GM19025 (cell line): ENCODE results near the gene CDH12.
"Not testable (repeated sequence)": the region's sequence is repeated elsewhere in the genome, so short reads cannot be mapped to it uniquely, and the experiment has no call there.

Experiments
- ATAC-seq: cut with Tn5 transposase; IDR thresholded peaks from one replicate; pipeline ENCODE4 v1.9.1; 2021; ENCODE audit warnings: mild to moderate bottlenecking, low read depth, moderate library complexity; ENCODE audit not compliant: unreplicated experiment

Gene CDH12

DNA sequence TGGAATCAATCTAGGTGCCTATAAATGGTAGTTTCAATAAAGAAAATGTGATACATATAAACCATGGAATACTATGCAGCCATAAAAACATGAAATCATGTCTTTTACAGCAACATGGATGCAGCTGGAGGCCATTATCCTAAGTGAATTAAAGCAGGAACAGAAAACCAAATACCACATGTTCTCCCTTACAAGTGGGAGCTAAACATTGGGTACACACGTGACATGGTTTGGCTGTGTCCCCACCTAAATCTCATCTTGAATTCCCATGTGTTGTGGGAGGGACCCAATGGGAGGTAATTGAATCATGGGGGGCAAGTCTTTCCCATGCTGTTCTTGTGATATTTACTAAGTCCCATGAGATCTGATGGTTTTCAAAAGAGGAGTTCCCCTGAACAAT, 78.9 kb downstream of the CDH12 start:
- not testable (repeated sequence) for ATAC-seq

DNA sequence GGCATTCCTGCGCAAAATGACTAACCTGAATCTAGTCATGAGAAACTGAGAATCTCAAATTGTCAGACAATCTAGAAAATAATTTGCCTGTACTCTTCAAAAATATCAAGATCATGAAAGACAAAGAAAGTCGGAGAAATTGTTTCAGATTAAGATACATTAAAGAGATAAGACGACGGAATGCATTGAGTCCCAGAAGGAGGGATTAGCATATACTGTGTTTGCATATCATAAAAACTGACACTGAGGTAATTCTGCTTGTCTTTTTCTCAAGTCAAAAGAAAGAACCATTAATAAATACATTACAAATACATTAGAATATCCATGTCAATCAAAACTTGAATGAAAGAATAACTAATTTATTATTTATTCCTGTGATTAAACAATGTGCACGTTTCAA, 88.4 kb downstream of the CDH12 start:
- no peak for ATAC-seq

DNA sequence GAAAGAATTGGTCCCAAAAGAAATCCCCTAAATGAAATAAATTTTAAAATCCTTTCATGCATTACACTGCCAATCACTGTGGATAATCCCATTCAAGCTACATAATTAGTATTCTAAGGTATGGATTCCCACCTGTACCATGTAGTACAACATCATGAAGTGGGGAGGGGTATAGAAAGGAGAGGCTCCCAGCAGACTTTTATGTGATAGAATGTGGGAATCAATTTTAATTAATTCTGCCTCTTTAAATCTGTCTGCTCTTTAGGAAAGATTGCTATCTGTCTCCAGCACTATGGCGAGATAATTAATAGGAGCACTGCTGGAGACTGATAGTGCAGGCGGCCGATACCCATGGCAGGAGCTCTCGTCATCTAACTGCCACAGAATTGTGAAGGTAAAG, 95.4 kb downstream of the CDH12 start:
- ATAC-seq: no peak

DNA sequence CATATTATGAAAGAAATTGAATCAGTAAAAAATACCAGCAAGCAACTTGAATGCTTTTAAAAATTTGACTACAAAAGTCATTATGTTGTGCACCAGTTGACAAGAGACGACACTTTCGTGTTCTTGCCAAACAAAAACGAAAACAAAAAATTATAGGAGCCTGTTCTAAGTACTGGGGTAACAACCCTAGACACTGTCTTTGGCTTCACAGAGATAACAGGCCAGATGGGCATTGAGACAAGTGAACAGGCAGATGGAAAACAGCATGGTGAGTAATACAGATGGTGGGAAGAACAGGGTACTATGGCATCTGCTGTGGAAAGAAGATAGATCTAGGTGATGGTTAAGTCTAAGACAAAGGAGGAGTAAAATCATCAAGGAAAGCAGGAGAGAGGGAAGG, 99.0 kb downstream of the CDH12 start:
- no peak for ATAC-seq

DNA sequence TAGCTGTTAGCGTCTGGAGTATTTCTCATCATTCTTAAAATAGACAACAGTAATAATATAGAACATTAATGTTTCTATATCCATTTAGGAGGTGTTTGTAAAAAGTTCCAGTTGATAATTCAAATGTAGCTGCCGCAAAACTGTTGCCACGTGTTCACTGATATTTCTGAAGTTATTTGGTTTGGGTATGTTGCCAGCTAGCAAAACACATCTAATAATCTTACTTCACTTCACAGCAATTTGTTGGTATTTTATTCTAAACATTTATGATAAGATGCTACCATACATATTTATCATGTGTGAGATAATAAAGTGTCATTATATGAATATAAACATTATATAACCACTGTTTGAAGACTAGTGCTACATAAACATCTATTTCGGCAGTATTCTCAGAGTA, 101.6 kb downstream of the CDH12 start:
- no peak for ATAC-seq

DNA sequence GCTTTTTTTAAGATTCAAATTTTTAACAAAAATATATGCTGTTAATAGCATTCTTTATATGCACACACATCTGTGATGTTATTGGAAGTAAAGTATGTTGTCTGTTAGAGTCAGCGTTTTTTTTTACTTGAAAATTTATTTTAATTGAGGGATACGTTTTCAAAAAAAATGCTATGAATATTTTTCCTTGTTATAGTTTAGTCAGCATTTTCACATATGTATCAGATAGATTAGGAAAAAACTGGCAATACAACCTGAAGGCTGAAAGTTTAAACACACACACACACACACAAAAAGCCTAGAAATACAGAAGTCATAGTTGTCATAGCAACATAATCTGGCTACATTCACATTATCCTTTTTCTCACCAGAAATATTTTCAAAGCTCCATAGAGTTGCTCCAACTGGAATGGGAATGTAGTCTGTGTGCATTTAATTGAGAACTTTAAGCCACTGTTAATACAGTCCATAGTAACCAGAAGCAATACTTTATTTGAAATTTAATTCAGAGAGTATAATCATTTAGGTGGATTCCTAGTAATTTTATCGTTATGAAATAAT, 116.6 kb downstream of the CDH12 start:
- ATAC-seq: no peak

DNA sequence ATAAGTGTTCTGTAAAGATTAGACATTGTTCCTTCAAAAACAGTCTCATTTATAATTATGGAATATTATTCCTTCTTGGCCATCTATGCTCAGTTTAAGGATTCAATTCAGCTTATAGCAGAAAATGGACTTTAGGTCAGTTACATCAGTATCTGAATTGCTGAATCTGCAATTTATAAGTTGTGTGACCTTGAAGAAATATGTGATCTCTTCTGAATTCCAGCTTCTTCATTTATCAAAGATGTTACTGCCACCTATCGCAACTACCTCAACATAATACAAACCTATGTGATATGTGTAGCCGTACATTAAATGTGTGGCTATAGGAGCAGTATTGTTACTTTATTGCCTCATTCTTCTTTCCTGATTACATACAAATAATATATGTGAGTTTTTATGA, 118.2 kb downstream of the CDH12 start:
- no peak for ATAC-seq

DNA sequence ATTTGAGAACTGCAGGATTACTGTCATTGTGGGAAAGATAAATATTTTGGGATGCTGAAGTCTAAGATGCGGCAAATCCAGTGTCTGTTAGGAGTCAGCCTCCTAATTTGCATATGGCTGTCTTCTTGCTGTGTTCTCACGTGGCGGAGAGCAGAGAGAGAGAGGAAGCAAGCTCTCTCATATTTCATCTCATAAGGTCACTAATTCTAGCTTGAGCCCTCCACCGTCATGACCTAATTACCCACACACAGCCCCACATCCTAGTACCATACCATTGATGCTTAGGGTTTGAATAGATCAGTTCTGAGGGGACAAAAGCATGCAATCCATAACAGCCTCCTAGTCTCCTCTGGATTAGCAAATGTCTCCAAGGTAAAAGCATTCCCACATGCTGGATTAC, 124.5 kb downstream of the CDH12 start:
- no peak for ATAC-seq

DNA sequence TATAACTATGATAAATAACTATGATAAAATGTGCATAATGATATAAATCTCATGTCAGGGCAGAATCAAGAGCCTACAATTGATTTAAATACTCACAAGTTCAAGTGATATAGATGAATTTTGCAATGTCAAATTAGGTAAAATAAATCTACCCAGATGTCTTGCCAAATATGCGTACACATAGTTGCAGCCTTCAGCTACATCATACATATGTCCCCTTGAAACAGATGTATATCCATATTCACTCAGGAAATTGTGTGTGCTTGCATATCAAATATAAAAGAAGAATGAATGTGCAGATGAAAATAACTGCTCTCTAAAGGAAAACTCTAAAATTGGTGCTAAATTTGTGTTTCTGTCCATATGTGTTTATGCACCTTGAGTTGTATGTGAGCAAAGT, 130.7 kb downstream of the CDH12 start:
- no peak for ATAC-seq

DNA sequence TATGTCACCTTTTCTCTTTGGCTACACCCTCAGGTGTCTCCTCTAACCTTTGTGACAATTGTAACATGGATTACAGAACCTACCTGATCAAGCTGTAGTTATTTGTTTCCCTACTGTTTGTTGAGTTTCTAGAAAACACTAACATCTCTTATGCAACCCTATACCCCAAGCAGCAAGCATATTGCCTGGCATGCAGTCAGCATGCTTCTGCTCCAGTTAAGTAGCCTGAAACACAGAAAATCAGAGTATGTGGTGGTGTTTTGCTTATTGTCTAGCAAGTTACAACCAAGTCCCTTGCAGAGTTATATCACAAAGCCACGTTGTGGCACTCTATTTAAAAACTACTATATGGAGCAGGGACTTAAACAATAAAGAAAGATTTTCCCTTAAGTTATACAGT, 131.1 kb downstream of the CDH12 start:
- ATAC-seq: no peak

DNA sequence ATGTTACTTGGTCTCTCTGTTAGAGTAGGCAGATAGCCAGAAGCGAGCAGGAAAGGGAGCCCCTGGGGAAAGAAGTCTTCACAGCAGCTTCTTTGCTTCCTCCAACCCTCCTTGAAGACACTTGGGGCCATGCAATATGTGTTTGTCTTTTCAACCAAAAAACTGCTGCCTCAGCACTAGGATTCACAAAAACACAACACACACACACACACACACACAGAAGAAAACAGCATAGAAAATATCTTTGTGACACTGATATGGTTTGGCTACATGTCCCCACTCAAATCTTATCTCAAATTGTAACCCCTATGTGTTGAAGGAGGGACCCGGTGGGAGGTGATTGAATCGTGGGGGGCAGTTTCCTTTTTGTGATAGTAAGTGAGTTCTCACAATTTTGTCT, 133.3 kb downstream of the CDH12 start:
- ATAC-seq: no peak

DNA sequence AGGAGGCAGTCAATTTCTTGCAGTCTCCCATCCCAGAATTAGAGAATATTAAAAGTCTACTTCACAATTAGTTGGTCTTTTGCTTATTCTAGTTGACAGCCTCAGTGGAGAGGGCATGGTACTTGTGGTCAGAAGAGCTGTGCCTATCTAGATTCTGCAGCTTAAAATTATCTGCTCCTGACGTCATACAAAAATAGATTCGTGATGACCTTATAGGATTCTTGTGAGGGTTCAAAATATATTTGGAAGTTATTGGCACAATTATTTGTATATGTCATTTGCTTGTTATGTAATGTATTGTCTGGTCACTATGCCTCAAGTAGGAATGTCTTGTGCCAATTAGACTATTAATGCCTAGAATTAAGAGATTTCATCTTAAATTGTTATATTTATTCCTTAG, 142.5 kb downstream of the CDH12 start:
- no peak for ATAC-seq

DNA sequence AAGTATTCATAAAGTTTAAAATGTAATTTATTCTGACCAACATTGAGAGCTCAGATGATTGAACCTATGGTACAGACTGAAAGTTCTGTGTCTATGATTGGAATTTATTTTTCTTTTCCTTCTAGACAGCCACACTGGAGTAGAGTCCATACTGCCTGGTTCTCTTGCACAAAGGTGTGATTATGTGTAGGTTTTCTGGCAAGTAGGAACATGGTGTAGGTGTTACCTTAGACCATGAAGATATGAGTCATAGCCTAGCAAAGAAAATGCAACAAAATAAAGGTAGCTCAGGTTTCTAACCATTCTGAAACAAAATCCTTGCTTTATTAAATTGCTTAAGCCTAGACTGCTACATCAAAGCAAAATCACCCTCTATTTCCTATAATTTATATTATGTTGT, 143.4 kb downstream of the CDH12 start:
- no peak for ATAC-seq

DNA sequence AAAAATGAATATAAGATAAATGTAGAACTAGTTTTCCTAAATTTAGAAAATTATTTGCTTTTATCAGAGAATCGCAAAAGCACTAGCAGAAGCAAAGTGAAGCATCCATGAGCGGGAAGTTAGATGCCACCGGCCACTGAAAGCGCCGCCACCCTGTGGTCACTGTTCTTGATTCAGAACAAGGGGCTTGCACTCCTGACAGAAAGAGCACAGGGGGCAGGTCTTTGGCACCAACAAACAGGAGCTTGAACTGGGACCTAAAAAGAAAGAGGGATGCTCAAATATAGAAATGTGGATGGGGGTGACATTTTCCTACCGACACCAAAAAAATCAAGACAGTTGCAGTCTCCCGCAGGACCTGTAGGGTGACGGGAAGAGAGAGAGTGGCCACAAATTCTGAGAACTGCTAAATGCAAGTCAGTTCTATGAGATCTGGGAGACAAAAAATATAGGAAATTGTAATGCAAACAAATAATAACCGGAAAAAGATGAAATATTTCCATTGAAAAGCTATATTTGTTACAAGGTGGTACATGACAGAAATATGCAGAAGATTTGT, 144.3 kb downstream of the CDH12 start:
- no peak for ATAC-seq

DNA sequence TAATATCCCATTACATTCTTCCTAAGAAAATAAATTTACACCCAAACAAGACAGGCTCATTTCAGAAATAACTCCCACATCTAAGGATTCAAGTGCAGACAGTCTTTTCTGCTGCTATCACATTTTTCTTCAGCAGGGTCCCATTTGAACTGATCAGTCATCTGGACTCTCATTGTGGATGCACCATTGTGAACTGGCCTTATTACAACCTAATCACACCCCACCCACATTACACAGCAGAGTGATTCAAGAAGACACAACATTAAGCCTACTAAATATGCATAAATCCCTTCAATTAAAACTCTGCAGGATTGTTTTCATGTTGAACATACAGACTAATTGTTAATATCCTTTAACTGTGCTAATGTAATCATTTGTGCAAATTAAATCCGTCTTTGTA, 146.2 kb downstream of the CDH12 start:
- ATAC-seq: no peak

DNA sequence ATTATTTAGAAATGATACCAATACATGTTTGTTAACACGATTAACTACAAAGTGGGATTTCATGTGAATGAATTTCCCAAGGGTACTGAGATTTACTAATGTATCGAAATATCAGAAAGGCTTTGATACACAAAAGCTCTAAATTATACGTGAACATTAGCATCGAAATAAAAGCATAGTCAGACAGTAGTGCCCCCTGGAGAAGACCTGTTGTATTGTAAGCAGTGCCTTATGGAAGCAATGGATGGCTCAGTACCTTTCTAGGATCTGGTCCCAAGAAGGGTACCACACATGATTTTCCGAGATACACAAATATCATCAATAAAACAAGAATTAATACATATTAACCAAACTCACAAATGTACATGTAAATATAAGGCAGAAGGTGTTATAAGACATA, 153.8 kb downstream of the CDH12 start:
- no peak for ATAC-seq

DNA sequence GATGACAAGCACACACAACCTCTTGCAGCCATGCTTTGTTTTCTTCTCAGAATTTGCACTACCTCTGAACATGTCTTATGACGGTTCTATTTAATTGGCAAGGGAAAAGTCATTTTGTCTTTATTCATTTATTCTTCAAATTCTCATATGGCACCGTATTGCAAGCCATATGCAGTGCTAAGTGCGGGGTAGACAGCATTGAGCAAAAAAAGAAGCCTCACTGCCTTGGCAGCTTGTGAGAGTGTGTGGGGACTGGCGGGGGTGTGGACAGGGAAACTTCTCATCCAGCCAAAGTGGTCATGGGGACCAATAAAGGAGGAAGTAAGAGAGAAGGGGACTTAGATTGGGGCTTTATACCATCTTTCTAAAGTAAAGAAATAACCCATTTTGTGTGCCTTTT, 160.0 kb downstream of the CDH12 start:
- no peak for ATAC-seq

DNA sequence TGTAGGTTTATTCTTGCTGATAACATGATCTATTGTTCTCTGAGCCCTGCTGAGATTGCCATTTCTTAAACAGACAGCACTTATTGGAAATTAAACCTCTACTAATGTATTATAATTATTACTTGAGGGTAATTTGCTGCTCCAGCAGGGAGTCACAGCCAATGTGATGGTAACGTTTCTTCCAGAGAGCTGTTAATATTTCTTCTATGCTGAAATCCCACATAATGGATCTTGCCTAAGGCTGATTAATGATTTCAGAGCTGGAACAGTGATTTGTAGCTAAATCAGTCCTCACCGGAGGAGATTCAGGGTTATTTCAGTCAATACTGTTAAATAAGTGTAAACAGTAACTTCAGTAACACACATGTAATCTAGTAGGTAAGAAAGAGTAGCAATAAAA, 170.1 kb downstream of the CDH12 start:
- no peak for ATAC-seq

DNA sequence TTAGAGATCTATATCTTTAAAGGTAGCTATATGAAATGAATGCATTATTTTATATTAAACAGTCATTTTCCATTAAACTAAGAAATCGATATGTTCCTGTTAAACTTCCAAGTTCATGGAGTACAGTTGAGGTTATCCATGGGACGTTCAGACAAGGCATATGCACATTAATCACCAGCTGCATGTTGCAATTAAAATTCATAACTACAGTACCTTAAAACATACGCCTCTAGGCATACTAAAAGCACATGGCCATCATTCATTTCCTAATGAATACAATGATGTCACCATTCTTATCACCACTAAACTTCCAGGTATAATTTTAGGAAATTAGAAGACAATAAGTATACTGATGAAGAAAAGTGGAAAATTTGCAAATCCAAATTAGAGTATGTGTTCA, 174.3 kb downstream of the CDH12 start:
- no peak for ATAC-seq

DNA sequence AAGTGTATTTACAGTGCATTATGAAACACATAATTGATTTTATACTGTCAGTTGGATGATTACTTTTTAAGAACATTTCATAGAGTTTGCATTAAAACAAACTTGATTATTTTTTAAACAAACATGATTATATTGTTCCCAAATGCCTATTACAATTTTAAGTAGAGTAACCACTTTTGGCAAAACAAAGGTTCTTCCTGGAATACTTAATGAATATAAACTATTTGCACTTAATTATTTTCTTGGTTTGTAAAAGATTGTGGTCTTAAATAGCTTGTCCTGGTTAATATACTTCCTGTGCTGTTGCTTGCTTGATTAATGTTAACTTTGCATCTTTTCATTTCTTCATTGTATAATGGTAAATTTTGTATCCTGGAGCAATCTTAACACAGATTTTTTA, 180.0 kb downstream of the CDH12 start:
- ATAC-seq: no peak

DNA sequence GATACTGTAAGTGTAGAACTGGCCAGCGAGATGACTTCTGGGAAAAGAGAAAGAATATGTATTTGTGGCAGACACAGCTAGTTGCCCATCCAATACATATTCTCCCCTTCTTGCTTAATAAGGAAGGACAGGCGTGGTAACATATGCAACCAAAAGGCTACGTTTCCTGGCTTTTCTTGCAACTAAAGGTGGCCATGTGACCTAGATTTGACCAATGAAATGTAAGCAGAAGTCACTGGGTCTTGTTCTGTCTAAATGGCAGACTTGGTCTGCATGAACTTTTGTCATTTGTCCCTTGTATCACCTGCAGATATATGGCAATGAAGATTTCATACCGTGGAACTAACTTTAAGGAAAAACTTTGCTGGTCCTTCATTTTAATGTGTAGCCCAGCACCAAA, 183.8 kb downstream of the CDH12 start:
- ATAC-seq: no peak

DNA sequence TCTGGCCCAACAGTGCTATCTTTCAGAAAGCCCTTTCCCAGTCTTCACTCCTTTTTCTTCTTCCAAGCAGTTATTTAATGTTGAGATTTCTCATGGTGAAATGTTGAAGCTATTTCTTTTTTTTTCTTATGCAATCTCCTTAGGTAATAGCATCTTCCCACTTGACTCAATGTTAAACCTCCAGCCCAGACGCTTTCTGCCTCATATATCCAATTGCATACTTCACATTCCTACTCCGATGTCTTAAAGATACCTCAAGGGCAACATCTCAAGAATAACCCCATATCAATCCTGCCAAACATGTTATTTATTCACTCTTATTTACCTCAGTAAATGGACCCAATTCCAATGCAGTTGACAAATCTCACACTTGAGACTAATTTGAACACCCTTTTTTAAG, 187.3 kb downstream of the CDH12 start:
- no peak for ATAC-seq

DNA sequence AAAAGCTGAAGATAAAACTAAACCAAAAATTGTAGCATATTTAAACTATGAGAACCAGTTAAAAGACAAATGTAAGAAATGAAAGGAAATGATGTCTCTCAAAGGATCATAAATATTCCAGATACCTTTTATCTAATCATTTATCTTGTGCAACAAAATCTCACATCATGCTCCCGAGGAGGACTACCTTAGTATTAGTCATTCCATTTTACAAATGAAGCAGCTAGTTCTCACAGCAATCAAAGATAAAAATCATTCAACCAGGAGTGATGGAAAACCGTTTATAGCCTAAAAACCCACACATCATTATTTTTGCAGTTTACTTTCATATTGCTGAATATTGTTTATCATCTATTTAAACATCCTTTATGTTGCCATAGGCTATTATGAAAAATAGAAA, 190.0 kb downstream of the CDH12 start:
- ATAC-seq: no peak
